Measurements from ENCODE around the gene SAMD14.

GRCh38 chr17:50141745-50142110, 11.8 kb upstream of the SAMD14 start:
- TF ChIP-seq CTCF (conservative IDR thresholded peaks at IDR 0.05; ENCODE audit: low read length) (no peak), EZH2phosphoT487 (IDR thresholded peaks at IDR 0.05; ENCODE audit: borderline replicate concordance, low read depth, low read length) (no peak)

Data from OCI-LY7 (cell line).